Astrocyte (in vitro differentiated cells and primary cell): ENCODE results near the gene SLC22A6. TPM values are rescaled to one million over a fixed set of nuclear protein-coding genes. Genes with fewer than 3 reads are reported as not detected.

Experiments
- DNase-seq: peaks from one replicate; pipeline ENCODE4 v3.0.0-alpha.2; 2010; ENCODE audit warnings: low read depth
- FAIRE-seq: peaks from 2 replicates; lab custom pipeline; 2011; peaks lifted over from hg19 to GRCh38; lab: Jason Lieb, UNC
- H2AFZ ChIP-seq: 2 replicates; pipeline ENCODE4 v1.6.0; 2012; ENCODE audit warnings: low read depth, low read length, inconsistent platforms
- H3K27ac ChIP-seq: 2 replicates; pipeline ENCODE4 v1.5.1; 2011; ENCODE audit warnings: low read depth, low read length, inconsistent platforms
- H3K27me3 ChIP-seq: 2 replicates; pipeline ENCODE4 v1.6.0; 2011; ENCODE audit warnings: low read length, inconsistent platforms; ENCODE audit not compliant: insufficient read depth
- H3K36me3 ChIP-seq: 2 replicates; pipeline ENCODE4 v1.5.1; 2011; ENCODE audit warnings: low read length, inconsistent platforms; ENCODE audit not compliant: insufficient read depth
- H3K4me1 ChIP-seq: 2 replicates; pipeline ENCODE4 v1.5.1; 2011; ENCODE audit warnings: low read length, inconsistent platforms; ENCODE audit not compliant: insufficient read depth
- H3K4me2 ChIP-seq: 2 replicates; pipeline ENCODE4 v1.6.0; 2012; ENCODE audit warnings: low read length, inconsistent platforms
- H3K4me3 ChIP-seq: 2 replicates; pipeline ENCODE4 v1.5.1; 2011; ENCODE audit warnings: low read depth, mild to moderate bottlenecking, low read length, inconsistent platforms; ENCODE audit not compliant: insufficient read depth
- H3K79me2 ChIP-seq: 2 replicates; pipeline ENCODE4 v1.6.0; 2012; ENCODE audit warnings: mild to moderate bottlenecking, low read length, inconsistent platforms; ENCODE audit not compliant: insufficient read depth
- H3K9ac ChIP-seq: 2 replicates; pipeline ENCODE4 v1.6.0; 2012; ENCODE audit warnings: mild to moderate bottlenecking, low read length, inconsistent platforms
- H3K9me3 ChIP-seq: 2 replicates; pipeline ENCODE4 v1.5.1; 2012; ENCODE audit warnings: low read depth, mild to moderate bottlenecking, low read length, inconsistent platforms; ENCODE audit not compliant: insufficient read depth
- H4K20me1 ChIP-seq: 2 replicates; pipeline ENCODE4 v1.6.0; 2012; ENCODE audit warnings: low read length, inconsistent platforms; ENCODE audit not compliant: insufficient read depth
- H3K27ac Mint-ChIP-seq: one replicate; pipeline ENCODE4 v1.8.0; 2021; ENCODE audit warnings: mild to moderate bottlenecking, mixed read lengths; ENCODE audit not compliant: unreplicated experiment
- H3K27me3 Mint-ChIP-seq: one replicate; pipeline ENCODE4 v1.8.0; 2021; ENCODE audit warnings: low read depth, mixed read lengths; ENCODE audit not compliant: unreplicated experiment
- H3K36me3 Mint-ChIP-seq: one replicate; pipeline ENCODE4 v1.8.0; 2021; ENCODE audit warnings: low read depth, mixed read lengths; ENCODE audit not compliant: unreplicated experiment
- H3K4me1 Mint-ChIP-seq: one replicate; pipeline ENCODE4 v1.8.0; 2021; ENCODE audit warnings: low read depth, mixed read lengths; ENCODE audit not compliant: unreplicated experiment
- H3K4me3 Mint-ChIP-seq: one replicate; pipeline ENCODE4 v1.8.0; 2021; ENCODE audit warnings: mild to moderate bottlenecking, moderate library complexity, mixed read lengths; ENCODE audit not compliant: unreplicated experiment
- H3K9me3 Mint-ChIP-seq: one replicate; pipeline ENCODE4 v1.8.0; 2021; ENCODE audit warnings: mild to moderate bottlenecking, mixed read lengths; ENCODE audit not compliant: unreplicated experiment
- EZH2 ChIP-seq: IDR thresholded peaks from 2 replicates; pipeline ENCODE4 v1.6.1; 2012; ENCODE audit warnings: mild to moderate bottlenecking, low read length, inconsistent platforms; ENCODE audit not compliant: insufficient read depth
- total RNA-seq: library from RNA; stranded (reverse); gene quantifications from 2 replicates; pipeline ENCODE4 v1.2.1, GENCODE V29; 2021
- TF ChIP-seq, protein P1 (sequence below): IDR thresholded peaks from 2 replicates; pipeline ENCODE4 v1.5.1; 2011; ENCODE audit warnings: low read depth, mild to moderate bottlenecking, inconsistent platforms, low read length, moderate library complexity; ENCODE audit not compliant: insufficient read depth

The SLC22A6 gene
- total RNA-seq, 1 donor from 2014 or later = not detected

DNA sequence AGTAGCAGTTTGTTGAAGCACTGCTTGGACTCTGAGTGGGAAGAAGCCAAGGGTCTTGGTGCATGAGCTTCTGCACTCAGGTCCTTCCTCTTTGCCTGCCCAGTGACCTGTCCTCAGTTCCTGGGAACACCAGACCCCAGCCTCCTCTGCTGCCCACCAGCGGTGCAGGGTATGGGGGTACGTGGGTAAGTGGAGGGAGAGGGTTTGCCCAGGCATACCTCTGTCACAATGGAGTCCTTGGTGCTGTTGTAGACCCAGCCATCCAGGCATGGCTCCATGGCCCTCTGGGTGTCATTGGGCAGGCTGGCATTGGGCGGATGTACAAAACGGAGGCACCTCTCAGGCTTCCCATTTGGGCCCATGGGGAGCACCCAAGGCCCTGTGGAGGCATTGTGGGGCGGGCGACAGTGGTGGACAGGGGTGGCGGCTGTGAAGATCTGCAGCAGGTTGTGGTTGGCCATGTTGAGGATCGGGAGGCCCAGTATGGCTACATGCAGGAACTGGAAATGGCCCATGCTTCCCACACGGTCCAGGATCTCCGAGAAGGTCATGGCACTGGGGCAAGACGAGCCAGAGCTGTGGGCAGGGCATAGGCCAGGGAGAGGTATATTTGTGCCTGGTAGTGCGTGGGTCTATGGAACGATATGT lies 29.8 kb upstream of the SLC22A6 start:
- Mint-ChIP-seq H3K9me3 (no peaks in the 10 kb centered on the region), H3K36me3 (no peaks in the 10 kb centered on the region), H3K4me1 (no peaks in the 10 kb centered on the region), H3K27ac (no peak overlapping the region), H3K27me3 (peaks cover 41% of the 10 kb centered on the region), H3K4me3 (no peak overlapping the region)
- Histone ChIP-seq H3K9ac (no peak overlapping the region), H3K36me3 (no peaks in the 10 kb centered on the region), H3K27me3 (peaks cover 10% of the 10 kb centered on the region), H2AFZ (no peak overlapping the region), H4K20me1 (no peaks in the 10 kb centered on the region), H3K4me1 (no peaks in the 10 kb centered on the region), H3K79me2 (no peaks in the 10 kb centered on the region), H3K4me2 (no peak overlapping the region), H3K9me3 (no peaks in the 10 kb centered on the region), H3K27ac (no peak overlapping the region), H3K4me3 (no peak overlapping the region)
- TF ChIP-seq, protein P1, sequence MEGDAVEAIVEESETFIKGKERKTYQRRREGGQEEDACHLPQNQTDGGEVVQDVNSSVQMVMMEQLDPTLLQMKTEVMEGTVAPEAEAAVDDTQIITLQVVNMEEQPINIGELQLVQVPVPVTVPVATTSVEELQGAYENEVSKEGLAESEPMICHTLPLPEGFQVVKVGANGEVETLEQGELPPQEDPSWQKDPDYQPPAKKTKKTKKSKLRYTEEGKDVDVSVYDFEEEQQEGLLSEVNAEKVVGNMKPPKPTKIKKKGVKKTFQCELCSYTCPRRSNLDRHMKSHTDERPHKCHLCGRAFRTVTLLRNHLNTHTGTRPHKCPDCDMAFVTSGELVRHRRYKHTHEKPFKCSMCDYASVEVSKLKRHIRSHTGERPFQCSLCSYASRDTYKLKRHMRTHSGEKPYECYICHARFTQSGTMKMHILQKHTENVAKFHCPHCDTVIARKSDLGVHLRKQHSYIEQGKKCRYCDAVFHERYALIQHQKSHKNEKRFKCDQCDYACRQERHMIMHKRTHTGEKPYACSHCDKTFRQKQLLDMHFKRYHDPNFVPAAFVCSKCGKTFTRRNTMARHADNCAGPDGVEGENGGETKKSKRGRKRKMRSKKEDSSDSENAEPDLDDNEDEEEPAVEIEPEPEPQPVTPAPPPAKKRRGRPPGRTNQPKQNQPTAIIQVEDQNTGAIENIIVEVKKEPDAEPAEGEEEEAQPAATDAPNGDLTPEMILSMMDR = no peak
- TF ChIP-seq EZH2 = no peak
- DNase-seq = no peak
- FAIRE-seq = no peak

DNA sequence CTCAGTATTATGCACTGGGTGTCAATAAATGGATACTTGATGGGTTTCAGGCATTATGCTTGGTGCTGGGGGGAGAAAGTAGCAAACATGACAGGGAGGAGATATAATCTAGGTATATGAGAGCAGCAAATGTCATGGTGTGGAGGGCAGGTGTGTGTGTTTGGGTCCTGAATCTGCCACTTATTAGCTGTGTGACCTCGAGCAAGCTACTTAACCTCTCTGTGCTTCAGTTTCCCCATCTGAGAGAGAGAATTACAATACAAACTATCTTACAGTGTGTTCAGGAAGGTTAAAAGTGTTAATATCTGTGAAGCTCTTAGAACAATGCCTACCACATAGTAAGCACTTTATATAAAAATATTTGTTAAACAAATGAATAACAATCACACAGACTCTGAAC lies 28.1 kb upstream of the SLC22A6 start:
- Histone ChIP-seq H3K79me2 (no peaks in the 10 kb centered on the region), H3K4me2 (no peak overlapping the region), H3K27me3 (peaks cover 10% of the 10 kb centered on the region), H3K9me3 (no peaks in the 10 kb centered on the region), H4K20me1 (no peaks in the 10 kb centered on the region), H3K4me1 (no peaks in the 10 kb centered on the region), H3K36me3 (no peaks in the 10 kb centered on the region), H3K9ac (no peak overlapping the region), H3K27ac (no peak overlapping the region), H2AFZ (no peak overlapping the region), H3K4me3 (no peak overlapping the region)
- Mint-ChIP-seq H3K4me1 (no peaks in the 10 kb centered on the region), H3K36me3 (no peaks in the 10 kb centered on the region), H3K27ac (no peak overlapping the region), H3K27me3 (peaks cover 38% of the 10 kb centered on the region), H3K9me3 (no peaks in the 10 kb centered on the region), H3K4me3 (no peak overlapping the region)
- DNase-seq (no peak), FAIRE-seq (no peak)
- TF ChIP-seq EZH2 = no peak
- TF ChIP-seq, protein P1 = no peak

DNA sequence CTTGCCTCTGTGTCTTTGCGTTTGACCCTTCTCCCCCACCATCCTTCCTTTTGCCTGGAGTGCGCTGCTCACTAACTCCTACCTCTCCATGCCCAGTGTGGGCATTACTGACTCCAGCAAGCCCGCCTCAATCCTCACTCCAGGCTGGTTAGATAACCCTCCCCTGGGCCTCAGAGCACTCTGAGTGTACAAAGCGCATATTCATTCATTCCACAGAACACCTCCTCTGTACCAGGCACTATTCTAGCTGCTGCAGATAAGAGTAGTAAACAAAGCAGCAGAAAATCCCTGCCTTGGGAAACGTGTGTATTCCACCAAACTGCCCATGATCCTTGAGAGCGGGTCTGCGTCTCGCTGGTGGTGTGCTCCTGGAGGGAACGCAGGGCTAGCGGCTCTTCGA lies 27.7 kb upstream of the SLC22A6 start:
- no peaks in the 10 kb centered on the region for H3K4me1 Mint-ChIP-seq
- H3K27me3 Mint-ChIP-seq = peaks cover 38% of the 10 kb centered on the region
- H3K27ac Mint-ChIP-seq = no peak overlapping the region

More for the DNA sequence above, 27.7 kb upstream of the SLC22A6 start:
- H4K20me1 ChIP-seq = no peaks in the 10 kb centered on the region
- no peak overlapping the region for H3K4me3 Mint-ChIP-seq
- no peak overlapping the region for H3K4me3 ChIP-seq
- H3K27me3 ChIP-seq = peaks cover 10% of the 10 kb centered on the region
- H3K9me3 Mint-ChIP-seq = no peaks in the 10 kb centered on the region
- no peak overlapping the region for H3K27ac ChIP-seq
- FAIRE-seq (no peak), DNase-seq (no peak)
- no peaks in the 10 kb centered on the region for H3K9me3 ChIP-seq
- no peaks in the 10 kb centered on the region for H3K4me1 ChIP-seq
- H3K4me2 ChIP-seq = no peak overlapping the region
- no peak overlapping the region for H2AFZ ChIP-seq
- no peaks in the 10 kb centered on the region for H3K79me2 ChIP-seq
- TF ChIP-seq, protein P1 = no peak
- no peak for TF ChIP-seq EZH2
- H3K9ac ChIP-seq = no peak overlapping the region
- H3K36me3 Mint-ChIP-seq = no peaks in the 10 kb centered on the region
- H3K36me3 ChIP-seq = no peaks in the 10 kb centered on the region
